NCI-H2107 treated with DMSO at 0.1 percent for 48 hours (cell line): ENCODE measurements around the gene EEF2KMT.

Source experiments
- DNase-seq: peaks from one replicate; lab custom pipeline; 2025; ENCODE audit not compliant: unreplicated experiment; lab: John Stamatoyannopoulos, UW

EEF2KMT gene

GRCh38 chr16:5044011-5044540 lies 53.5 kb downstream of the EEF2KMT start:
- no peak for DNase-seq

DNA sequence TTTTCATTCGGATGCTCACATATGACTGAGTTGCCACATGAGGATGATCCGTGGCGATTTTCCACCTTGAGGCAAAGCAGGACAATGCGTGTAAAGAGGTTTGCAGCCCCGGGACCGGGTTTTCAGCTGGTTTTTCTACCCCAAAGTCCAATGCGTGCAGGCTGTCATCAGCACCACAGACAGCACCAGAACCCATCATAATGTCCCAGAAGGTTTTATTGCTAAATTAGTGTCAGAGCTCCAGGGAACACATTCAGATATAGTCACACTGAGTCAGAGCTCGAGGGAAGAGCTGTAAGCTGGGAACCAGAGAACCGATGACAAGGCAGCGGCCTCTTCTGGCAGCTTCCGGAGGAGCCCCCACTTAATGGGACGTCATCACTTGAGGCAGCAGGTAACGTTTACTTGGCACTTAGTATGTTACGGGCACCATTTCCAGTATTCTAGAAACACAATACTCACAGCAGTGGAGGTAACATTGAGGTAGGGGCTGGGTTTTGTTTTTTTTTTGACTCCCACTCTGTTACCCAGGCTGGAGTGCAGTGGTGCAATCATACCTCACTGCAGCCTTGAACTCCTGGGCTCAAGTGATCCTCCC lies 54.9 kb downstream of the EEF2KMT start:
- DNase-seq = no peak

GRCh38 chr16:5041600-5042133 lies 55.9 kb downstream of the EEF2KMT start:
- no peak for DNase-seq

GRCh38 chr16:5040451-5040850 lies 57.1 kb downstream of the EEF2KMT start:
- DNase-seq = no peak

DNA sequence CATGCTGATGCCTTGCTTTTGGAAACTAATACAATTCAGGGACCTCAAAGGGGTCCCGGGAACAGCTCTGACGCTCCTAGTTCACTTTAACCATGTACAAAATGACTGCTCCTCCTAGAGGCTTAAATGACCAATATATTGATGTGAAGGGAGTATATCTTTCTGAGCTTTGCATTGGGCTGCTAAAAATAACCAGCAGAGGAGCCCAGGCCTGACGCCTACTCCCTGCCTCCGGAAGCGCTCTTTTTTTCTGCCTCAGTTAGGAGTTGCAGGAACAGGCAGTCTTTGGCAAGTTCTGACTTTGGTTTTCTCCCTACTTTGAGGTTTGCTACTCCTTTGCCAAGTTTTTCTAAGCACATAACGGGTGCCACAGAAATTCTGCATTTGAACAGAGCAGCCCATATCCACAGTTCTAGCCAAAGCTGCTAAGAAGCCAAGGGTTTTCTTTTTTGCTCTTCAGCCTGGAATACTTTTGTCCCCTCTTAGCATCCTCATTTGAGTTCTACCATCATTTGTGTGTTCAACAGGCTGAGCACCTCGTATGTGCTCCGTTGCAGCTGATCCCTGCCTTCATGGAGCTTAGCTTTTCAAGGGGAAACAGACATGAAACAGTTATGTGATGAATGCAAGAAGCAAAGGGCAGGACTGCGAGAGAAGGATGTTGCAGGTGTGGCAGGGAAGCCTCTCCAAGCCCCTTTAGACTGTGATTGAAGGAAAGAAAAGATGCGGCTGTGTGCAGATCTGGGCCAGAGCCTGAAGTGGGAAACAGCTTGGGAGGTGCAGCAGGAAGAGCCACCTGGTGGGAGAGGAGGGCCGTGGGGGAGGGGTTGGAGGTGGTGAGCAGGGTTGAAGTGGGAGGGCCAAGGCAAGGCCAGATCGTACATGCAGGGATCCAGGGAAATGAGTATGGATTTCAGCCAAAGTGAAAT lies 61.1 kb downstream of the EEF2KMT start:
- DNase-seq = no peak

DNA sequence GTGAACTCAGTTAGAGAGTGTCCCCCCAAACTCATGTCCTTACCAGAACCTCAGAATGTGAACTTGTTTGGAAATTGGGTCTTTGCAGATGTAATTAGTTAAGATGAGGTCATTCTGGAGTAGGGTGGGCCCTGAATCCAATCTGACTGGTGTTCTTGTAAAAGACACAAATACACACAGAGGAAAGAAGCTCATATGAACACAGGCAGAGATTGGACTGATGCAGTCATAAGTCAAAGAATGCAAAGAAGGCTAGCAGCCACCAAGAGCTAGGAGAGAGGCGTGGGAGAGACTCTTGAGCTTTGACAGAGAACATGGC lies 61.7 kb downstream of the EEF2KMT start:
- DNase-seq = no peak
